Measurements from ENCODE around the gene SULT1C4.

DNA sequence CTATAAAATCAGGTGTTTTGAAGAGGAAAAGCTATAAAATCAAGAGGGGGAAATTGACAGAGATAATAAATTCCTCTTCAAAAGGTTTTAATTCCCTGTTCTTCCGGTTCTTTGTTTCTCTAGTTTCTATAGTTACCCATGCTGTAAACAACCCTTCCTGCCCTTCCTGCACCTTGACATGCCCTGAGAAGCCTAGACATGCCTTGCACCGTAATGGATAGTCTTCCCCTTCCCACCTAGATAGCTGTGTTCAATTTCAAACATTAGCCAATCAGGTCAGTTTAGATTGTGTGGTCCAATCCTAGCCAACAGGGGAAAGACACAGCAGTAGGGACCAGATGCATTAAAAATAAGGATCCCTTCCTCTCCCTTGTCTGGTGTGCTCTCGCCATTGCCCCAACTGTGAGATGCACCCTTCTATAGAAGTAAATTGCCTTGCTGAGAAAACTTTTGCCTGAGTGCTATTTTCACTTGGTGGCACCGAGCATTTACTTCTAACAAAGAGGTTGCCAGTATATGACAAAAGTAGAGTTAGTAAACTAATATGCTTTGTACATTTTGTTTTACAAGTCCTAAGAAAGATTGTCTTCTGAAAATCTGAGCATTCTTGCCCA, 27.1 kb downstream of the SULT1C4 start:
- TF ChIP-seq POLR2A (IDR thresholded peaks at IDR 0.05; ENCODE audit: low read depth, low read length) (no peak), TAF1 (IDR thresholded peaks at IDR 0.05; ENCODE audit: borderline replicate concordance, low read depth, low read length) (no peak), POLR2AphosphoS5 (IDR thresholded peaks at IDR 0.05; ENCODE audit: low read depth, low read length) (no peak)

All from GM12892 (cell line).